Stimulated activated CD8-positive, alpha-beta memory T cell treated with anti-CD3 and anti-CD28 coated beads, Interleukin-12 subunit alpha, Interleukin-12 subunit beta, amount 100 ng/mL, for 24 hours (primary cell): ENCODE results near the gene MBP.

Experiments
- DNase-seq: peaks from one replicate; pipeline ENCODE4 v3.0.0-alpha.2; 2020; ENCODE audit errors: extremely low read depth

Gene MBP

DNA sequence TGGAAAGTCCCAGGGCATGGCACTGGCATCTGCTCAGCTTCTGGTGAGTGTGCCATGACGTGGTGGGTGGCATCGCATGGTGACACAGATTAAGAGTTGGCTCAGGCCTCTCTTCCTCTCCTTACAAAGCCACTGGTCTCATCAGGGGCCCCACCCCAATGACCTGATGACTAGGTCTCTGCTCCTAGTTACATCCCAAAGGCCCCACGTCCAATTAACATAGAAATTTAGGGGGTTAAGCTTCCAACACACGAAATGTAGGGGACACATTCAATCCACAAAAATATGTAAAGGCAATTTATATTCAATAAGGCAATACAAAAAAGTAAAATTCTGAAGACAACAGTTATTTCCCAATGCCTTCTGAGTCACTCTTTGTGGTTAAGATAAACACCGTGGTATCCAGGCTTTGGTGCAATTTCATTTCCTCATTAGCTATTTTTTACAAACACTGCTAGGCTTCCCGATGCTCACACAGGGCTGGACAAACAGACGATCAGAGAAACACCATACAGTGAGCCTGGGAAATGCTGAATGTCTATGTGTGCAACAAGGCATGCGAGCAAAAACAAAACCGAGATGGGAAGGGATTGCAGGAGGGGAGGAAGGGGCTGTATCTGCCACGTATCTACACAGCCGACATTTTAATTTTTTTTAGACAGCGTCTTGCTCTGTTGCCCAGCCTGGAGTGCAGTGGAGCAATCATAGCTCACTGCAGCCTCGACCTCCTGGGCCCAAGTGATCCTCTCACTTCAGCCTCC lies 67.2 kb downstream of the MBP start:
- no peak for DNase-seq

DNA sequence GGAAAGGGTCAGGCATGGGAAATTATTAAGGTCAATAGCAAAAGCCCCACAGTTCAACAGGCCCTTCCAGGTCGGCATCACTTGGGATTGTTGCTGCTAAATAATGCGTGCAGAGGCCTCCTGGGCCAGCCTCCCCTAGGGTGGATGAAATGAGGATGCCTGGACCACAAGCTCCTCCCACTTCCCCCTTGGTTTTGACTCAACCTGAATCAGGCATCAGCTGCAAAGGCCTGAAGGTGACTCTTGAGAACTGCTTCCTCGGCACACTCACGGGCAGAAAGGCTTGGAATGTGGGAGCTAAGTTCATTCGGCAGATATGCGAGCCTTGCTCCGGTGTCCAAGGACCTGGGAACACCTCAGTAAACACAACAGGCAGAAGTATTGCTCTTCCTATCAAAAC lies 69.3 kb downstream of the MBP start:
- peak; percentile 69 for DNase-seq

DNA sequence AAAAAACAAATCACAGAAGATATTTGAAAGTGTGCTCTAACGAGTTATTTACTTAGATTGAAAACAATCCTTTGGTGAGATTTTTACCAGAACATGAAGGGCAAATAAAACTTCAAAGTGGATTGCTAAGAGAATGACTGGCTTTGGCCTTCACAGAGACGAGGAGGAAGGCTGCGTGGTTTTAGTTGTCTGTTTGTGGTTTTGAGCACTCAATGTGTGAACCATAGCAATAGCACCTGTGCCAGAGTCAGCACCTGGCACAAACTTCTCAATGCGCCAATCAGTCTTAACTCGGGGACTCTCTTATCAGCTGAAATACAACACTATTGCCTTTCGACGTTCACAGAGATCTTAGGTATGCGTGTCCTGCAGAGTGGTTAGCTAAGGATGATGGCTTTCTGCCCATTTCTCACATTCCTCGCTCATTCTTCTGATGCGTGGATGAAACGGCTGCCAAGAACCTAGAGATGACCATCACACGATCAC lies 70.0 kb downstream of the MBP start:
- no peak for DNase-seq

DNA sequence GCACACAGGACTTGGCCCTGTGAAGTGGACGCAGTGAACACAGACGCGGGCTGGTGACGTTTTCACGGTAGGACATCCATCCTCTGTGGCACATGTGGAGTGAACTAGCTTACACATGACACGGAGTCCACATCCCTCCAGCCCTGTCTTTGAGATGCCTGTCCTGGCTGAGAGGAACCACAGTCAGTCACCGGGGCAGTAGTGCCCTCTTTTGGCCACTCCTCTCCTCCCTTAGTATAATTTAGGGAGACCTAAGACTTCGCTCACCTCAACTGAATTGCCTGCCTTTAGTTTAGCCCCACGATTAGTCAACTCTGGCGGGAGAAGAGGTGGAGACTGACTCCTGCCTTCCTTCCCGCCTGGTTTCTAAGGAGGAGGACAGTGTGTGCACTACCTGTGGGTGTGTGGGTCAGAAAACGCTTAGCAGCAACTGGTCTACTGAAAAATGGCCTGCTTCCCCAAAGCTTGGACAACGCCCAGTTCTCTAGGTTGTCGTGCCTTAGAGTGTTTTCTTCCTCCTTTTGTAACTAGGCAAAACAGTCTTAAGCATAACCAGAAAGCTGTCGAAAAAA lies 70.6 kb downstream of the MBP start:
- no peak for DNase-seq

DNA sequence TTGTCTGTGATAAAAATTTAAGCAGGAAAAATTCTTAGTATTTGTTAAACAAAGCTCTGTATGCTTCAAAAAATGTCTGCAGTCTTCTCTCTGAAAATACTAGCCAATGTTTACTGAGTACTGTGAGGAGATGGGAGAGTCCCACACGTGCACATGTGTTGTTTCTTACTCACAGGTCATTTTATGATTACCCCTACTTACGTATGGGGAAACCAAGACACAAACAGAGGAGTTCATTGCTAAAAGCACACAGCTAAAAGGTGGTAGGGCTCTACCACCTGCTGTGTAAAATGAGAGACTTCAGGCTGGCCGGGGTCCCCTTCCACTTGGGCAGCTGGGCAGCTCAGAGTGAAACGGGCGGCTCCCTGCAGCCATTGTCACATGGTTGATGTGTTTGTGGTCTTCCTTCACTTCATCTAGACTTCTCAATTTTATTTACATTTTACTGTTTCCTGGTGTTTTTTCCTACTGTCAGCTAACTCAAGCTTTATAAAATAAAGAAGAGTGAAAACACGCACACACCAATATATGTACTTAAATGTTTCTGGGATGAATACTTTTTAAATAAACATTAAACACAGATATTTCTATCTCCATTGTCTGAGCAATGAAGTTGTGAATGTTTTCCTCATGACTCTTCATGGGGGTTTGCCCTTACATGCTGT lies 71.2 kb downstream of the MBP start:
- no peak for DNase-seq

DNA sequence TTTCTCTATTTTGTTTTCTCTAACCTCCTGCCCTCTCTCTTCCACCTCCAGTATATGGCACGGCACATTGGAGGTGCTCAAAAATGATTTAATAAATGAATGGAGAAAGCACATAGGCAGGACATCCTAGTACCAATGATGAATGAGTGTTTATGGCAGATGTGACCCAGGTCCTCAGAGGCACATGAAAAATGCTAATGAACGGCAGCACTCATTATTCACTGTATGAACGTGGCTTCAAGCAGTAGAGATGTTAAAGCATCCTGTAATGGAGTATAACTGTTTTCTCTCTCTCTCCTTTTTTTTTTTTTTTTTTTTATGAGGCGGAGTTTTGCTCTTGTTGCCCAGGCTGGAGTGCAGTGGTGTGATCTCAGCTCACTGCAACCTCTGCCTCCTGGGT lies 72.4 kb downstream of the MBP start:
- no peak for DNase-seq

DNA sequence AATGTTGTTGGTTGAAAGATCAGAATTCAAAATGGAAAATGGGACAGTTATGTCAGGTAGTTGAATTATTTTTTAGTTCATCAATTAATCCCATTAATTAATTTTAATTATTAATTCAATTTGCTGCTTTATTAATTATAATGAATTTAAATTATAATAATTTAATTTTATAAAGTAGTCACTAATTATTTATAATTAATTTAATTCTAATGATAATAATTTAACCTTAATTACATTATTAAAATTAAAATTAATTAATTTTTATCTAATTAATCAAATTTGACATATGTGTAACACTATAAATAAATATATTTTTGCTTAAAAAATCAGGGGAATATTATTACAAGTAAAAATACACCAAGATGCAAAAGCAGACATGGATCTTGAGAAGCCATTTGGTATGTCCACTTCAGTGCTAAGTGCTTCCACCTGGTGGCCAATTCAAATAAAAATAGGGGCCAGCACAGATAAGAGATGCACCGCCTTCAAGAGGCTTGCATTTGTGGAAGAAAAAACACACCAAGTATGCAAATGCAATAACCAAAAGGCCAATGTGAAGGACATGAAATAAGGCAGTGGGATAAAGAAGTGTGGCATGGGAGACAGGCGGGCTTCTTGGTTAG lies 73.2 kb downstream of the MBP start:
- DNase-seq: no peak

DNA sequence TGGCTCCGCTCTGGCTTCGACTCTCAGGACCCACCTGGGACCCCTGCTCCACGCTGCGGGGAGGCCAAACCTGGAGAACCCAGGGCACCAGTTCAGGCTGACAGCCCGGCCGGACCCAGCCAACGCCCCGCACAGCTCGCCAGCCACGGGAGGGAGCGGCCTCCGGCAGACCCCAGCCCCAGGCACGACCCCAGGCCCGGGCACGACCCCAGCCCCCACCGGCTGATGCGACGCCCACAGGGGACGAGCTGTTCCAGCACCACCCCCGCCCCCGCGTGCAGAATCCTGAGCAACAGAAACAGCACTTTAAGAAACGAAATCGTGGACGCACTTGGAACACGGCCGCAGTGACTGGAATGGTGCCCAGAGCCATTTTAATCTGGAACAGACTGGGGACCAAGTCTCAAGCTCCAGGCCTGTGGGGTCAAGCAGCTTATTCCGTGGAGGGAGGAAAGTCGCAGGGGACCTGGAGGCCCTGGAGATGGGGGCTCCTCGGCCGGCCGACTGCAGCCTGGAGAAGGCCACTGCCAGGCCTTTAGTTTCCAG lies 74.2 kb downstream of the MBP start:
- DNase-seq: no peak

DNA sequence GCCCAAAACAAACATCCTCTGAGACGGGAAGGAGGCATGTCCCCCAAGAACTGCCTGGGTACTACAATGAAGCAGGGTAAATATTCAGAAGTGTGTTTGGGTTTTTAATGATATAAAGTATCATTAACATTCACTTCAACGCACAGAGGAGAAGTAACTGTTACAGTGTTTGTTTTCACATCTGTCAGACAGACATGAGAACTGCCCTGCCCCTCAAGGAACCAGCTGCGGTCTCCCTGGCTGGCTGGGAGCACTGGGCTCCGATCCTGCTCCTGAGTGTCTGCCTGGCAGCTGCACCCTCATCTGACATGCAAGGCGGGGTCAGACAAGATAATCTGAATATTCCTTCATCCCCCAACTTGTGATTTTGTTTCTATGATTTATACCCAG lies 75.6 kb downstream of the MBP start:
- no peak for DNase-seq

DNA sequence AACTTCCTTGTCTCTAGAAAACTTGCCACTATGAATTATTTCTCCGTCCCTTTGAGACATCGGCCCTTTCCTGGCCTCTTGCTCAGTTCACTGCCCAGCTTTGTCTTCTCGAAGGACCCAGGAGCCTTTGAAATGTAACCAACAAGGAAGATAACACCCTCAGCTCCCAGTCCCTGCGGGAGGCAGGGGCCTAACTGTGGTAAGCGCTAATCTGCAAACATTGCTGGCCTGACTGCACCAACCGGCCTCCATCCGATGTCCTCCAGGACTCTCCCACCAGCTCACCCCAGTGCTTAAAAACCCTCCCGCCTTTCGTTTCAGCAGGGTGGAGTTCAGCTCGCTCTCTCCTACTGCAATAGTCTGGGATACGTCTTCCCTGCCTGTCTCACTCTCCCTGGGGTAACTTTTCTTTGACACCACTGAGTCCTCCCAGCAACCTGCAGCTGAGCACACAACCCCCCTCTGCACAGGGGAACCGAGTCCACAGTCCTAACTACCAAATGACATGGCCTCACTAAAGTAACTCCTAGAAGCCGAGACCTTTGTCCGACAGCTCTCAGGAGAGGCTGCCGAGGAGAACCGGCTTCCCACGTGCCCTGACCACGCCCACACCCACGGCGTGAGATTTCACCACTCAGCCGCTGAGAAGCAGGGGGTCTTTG lies 76.1 kb downstream of the MBP start:
- DNase-seq: no peak

DNA sequence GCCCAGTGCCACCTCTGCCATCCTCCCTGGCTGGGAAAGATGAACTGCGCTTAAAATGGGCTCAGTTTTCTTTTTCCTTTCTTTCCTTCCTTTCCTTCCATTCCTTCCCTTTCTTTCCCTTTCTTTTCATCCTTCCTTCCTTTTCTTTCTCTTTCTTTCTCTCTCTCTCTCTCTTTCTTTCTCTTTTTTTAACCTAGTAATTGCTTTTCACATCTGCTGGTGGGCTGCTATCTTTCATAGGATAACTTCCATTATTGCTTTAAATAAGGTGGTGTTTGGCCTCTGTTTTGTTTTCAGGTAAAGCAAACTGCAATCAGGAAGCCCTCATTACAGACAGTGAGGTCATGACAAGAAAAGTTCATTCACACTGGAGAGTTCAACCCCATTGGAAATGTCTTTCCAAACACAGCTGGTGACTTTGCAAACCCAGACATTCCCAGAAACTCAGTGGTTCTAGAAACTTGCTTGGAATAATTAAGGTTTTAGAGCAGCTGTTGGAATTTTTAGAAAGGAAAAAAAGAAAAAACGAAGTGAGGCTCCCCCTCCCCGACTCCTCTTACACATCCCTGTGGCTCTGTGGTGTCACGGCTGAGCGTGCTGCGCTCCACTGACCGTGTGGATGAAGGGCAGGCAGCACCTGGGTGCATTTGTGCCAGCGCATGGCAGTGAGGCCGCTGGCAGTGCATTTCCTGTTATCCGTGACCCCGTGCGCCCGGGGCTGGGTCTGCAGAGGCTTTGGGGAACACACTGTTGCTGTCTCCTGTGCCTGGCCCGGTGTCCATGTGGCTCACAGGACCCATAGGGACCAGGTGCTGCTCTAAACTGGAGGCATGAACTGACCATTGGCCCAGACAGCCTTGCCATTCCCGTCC lies 76.9 kb downstream of the MBP start:
- DNase-seq: no peak

DNA sequence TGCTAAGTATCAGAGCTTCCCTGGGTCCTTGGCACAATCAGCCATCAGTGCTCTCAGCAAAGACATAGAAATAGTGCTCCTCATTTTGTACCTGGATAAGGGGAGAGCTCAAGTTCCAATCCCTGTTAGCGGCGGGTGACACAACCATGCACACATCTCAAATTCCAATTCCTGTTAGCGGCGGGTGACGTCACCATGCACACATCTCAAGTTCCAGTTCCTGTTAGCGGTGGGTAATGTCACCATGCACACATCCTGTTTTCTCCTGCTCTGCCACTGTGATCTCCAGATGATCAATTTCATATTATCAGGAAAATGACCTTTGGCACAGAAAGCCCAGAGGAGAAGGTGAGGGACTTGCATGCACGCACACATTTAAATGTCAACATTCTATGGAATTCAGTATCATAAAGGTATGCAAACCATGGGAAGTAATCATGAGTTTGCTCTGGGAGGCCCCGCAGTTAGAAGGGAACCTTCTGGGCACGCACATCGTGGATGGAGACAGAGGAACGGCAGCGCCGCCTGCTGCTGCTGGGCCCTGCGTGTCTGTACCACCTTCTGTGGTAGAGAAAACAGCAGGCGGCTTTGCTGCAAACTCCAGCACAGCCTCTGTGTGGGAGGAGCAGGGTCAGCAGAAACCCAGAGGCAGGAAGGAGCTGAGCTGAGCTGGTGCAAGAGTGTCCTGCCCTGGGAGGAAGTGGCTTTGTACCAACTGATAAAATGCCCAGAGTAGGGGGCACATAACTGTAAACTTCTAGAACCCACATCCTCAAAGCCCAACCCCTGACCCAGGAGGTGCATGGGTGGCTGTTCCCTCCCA lies 77.8 kb downstream of the MBP start:
- peak; percentile 56 for DNase-seq

DNA sequence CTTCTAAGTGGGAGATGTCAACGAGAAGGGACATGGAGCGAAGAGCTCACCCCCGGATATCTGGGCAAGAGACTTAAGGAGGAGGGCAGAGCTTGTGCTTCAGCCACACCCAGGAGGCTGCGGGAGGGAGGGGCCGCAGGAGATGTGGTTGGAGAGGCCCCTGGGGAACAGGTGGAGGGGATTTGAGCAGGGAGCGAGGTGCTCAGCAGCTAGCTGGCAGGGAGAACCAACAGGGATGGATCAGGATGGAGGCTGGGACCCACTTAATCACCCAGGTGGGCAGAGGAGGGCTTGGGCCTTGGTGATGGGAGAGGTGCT lies 78.3 kb downstream of the MBP start:
- no peak for DNase-seq

DNA sequence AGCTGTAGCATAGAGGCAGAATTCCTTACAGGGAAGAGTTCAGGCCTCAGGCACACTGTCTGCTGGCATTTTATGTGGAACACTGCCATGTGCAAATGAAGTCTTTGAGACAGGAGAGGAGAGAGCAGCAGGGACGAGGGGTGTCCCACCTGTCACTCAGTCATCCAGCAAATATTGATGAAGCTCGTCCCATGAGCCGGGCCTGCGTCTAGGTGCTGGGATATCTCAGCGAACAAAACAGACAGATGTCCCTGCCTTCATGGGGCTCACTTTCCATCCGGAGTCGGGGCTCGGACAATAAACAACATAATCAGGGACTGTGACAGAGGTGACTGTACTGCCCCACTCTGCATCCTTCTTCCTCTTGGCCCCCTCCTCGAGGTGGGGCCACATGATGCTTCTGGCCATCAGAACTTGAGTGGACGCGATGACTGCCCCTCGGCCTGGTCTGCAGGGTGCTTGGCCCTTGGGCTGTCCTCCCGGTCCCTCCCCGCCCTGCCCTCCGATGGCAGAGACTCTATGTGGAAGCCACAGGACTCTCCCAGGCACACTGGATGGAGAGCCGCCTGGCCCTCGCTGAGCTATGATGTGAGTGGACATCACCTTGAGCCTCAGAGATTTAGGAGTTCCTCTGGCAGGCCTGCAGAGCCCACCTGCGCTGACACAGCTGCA lies 78.8 kb downstream of the MBP start:
- no peak for DNase-seq

DNA sequence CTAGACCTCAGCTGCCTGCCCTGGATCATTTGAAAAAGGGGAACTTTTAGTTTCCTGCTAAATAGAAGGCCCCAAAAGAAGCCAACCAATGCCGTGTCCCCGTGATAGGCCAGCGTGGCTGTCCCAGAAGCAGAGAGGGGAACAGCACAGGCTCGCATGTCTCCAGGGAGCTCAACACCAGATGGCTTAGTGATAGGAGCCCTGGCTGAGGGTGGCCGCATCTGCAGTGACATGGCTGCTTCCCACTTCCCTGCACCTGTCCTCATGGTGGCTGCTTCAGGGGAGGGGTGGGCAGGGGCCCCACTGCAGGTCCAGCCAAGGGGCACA lies 79.6 kb downstream of the MBP start:
- DNase-seq: no peak

DNA sequence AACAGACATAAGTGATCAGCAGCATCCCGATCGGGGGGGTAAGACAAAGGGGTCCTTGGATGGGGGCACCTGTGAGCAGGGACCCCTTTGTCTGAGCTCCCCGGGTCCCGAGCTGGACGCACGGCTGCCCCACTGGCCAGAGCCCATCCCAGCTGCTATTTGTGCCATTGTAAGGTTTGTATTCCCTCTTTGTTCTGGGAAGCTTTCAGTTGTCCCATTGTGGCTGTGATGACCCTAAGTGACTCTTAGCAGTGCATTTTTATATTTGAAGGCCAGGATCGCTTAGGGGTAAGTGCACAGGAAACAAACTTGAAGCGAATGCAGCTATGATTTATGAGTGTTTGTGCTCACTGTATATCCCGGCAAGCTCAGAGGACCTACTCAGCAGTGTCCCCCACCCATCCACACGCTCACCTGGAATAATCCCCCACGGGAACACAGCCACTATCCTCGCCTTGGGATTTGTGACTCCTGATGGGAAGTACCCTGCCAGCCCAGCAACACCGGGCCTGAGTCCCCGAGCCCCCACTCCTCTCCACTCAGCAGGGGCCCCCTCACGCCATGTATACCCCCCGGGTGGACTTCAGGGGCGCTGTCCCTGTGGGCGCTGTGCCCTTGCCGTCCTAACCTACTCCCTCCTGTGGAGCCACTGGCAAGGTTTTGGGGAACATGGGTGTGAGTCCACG lies 80.1 kb downstream of the MBP start:
- no peak for DNase-seq

DNA sequence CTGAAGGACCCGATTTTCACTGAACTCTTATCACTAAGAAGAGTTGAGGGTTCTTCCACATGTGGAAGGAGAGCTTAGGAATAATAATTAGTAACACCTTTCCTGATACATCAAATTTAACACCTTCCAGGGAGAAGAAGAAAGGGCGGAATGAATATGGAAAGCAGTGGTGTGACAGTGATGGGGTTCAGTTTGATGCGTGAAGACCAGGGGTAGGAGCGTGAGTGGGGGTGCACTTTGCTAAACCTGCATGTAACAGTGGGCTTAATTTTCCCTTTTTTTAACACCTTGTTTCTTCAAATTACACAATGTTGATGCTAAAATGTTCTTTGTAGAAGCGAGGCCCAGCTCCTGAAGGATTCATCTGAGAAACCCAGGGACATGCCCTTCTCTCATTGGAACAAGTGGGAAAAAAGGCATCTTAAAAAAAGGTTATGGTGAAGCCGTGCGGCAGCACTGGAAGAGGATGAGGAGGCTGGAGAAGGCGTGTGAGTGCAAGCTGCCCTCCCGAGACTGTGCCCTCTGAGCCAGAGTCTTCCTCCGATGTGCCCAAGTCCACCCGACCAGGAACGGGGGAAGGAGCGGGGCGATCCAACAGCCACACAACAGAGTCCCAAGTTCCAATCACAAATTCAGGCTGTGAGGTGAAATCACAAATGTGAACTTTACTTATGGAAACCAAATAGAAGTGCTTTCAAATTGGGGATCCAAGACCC lies 80.8 kb downstream of the MBP start:
- DNase-seq: no peak

DNA sequence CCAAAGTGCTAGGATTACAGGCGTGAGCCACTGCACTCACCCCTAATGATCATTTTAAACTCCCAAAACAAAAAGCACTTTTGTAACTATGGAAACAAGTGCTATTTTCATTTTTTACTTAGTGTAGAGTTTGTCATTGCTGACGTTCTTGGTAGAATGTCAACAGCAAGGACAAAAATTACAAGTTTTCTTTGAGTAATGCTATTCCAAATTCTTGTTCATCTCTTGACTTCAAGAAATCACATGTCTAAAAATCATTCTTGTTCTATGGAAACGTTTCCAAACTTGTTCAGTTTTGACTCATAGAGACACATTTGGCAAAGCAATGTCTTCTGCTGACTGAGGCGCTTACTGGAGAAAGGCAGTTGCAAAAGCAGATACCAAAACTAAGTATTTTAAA lies 82.6 kb downstream of the MBP start:
- no peak for DNase-seq
